GM10847 (cell line): ENCODE results near the gene ZNF316.

Source experiments
- POLR2A ChIP-seq: IDR thresholded peaks from 2 replicates; pipeline ENCODE4 v1.6.1; 2011; ENCODE audit not compliant: insufficient read length; ENCODE audit errors: extremely low read depth

Gene ZNF316

GRCh38 chr7:6639032-6639431, 1.9 kb downstream of the ZNF316 start:
- TF ChIP-seq POLR2A = no peak

- no peak for TF ChIP-seq POLR2A
Measured at GRCh38 chr7:6639627-6640026, 2.5 kb downstream of the ZNF316 start.

- no peak for TF ChIP-seq POLR2A
Measured at GRCh38 chr7:6640246-6640721, 3.2 kb downstream of the ZNF316 start.

- TF ChIP-seq POLR2A = no peak
Measured at GRCh38 chr7:6641305-6642035, 4.4 kb downstream of the ZNF316 start.

GRCh38 chr7:6642239-6642839, 5.2 kb downstream of the ZNF316 start:
- no peak for TF ChIP-seq POLR2A

- TF ChIP-seq POLR2A = no peak
Measured at GRCh38 chr7:6642861-6643640, 5.9 kb downstream of the ZNF316 start.

GRCh38 chr7:6643915-6644625, 7.0 kb downstream of the ZNF316 start:
- no peak for TF ChIP-seq POLR2A

- no peak for TF ChIP-seq POLR2A
Measured at GRCh38 chr7:6644728-6645127, 7.6 kb downstream of the ZNF316 start.

- no peak for TF ChIP-seq POLR2A
Measured at GRCh38 chr7:6646465-6646864, 9.3 kb downstream of the ZNF316 start.

GRCh38 chr7:6647080-6647479, 10.0 kb downstream of the ZNF316 start:
- no peak for TF ChIP-seq POLR2A

- TF ChIP-seq POLR2A = no peak
Measured at GRCh38 chr7:6647541-6647940, 10.4 kb downstream of the ZNF316 start.

- no peak for TF ChIP-seq POLR2A
Measured at GRCh38 chr7:6648066-6648814, 11.1 kb downstream of the ZNF316 start.

- TF ChIP-seq POLR2A = no peak
Measured at GRCh38 chr7:6648815-6649104, 11.6 kb downstream of the ZNF316 start.

- TF ChIP-seq POLR2A = no peak
Measured at GRCh38 chr7:6649241-6649961, 12.3 kb downstream of the ZNF316 start.
